NCI-H1417 (cell line): ENCODE results near the gene CADM4.
"Not testable (repeated sequence)": the region's sequence is repeated elsewhere in the genome, so short reads cannot be mapped to it uniquely, and the experiment has no call there.

Experiments used
- DNase-seq, 3 experiments: peaks; one replicate each; lab custom pipeline; 2025; lab: John Stamatoyannopoulos, UW

Gene CADM4, protein sequence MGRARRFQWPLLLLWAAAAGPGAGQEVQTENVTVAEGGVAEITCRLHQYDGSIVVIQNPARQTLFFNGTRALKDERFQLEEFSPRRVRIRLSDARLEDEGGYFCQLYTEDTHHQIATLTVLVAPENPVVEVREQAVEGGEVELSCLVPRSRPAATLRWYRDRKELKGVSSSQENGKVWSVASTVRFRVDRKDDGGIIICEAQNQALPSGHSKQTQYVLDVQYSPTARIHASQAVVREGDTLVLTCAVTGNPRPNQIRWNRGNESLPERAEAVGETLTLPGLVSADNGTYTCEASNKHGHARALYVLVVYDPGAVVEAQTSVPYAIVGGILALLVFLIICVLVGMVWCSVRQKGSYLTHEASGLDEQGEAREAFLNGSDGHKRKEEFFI

DNA sequence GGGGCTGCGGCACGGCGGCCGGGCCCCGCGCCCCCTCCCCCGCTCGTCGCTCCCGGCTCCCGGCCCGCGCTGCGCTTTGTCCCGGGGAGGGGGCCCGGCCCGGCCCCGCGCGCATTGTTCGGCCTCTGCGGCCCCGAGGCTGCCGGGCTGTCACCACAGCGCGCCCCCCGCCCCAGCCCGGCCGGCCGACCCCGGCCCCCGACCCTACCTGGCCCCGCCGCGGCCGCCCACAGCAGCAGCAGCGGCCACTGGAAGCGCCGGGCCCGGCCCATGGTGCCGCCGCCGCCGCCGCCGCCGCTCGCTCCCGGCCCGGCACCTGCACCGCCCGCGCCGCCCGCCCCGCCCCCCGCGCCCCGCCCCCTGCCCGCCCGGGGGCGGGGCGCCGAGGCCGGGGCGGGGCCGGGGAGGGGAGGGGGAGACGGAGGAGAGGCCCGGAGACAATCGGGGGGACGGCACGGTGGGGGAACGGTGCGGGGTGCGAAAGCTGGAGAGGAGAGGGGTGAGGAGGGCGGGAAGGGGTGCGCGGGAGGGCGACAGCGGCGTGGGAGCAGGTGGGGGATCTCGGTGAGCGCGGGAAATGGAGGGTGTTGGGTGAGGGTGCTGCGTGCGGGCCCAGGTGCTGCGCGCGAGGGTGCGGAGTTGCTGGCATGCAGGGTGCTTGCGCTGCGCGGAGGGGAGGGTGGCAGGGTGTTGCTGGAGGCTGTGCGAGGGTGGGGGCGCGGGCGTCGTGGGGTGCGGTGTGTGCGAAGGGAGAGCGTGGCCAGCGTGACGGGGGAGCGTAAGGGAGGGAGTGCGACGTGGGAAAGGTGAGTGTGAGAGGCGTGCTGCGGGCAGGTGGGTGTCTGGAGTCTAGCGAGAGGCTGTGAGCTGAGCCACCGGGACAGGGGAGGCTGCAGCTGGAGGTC is at the start of gene CADM4:
Gene CADM4, minus strand, starts transcription at position 332 of the 905 bp plus-strand sequence. Its CDS starts 60 bp downstream, at position 272.
- DNase-seq: peak; percentile 34 to 71 (median 66)

DNA sequence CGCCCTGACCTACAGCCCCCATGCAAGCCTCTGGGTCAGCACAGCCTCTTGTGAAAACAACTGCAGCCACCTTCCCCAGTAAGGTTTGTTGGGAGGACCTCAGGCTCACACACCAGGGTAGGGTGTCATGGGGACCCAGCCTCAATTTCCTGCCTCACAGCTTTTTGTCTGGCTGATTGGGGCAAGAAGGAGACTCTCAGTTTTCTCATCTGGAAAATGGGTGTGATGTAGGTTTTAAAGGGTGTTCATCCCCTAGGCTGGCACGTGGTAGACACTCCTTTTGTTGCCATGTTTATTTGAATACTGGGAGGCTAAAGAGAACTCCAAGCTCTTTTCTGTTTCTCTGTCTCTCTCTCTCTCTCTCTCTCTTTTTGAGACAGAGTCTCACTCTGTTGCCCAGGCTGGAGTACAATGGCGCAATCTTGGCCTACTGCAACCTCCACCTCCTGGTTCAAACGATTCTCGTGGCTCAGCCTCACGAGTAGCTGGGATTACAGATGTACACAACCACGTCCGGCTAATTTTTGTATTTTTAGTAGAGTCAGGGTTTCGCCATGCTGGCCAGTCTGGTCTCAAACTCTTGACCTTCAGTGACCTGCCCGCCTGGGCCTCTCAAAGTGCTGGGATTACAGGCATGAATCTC is 48.5 kb upstream of the CADM4 start:
- DNase-seq: no peak

DNA sequence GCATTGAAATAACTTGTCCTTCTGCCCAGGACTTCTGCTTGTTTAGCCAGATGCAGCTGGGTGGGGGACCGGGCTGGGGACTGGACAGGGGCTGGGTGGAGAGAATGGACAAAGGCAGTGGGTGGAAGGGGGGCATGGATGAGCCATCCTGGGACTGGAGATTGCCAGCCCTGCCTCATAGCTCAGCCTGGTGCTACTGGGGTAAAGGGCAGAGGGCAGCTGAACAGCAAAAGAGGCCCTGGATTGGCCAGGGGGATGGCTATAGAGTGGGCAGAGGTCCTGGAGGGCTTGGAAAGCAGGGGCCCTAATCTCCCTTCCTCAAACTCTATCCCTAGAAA is 48.0 kb upstream of the CADM4 start:
- no peak for DNase-seq

DNA sequence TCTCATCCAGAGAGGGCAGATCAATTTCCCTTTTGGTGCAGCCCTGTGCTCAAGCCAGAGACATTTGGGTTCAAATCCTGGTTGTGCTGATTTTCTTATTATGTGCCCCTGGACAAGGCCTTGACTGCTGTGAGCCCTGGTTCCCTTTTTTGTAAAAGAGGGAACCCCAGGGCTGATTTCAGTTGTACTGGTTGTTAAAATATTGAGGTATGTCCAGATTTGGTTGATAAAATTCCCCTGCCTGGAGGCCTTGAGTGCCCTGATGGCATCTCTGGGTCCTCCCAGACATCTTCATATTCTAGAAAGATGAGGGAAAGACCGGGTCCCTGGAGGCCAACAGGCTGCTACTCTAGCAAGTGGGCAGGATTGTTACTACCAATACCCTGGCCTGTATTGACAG is 44.7 kb upstream of the CADM4 start:
- no peak for DNase-seq

DNA sequence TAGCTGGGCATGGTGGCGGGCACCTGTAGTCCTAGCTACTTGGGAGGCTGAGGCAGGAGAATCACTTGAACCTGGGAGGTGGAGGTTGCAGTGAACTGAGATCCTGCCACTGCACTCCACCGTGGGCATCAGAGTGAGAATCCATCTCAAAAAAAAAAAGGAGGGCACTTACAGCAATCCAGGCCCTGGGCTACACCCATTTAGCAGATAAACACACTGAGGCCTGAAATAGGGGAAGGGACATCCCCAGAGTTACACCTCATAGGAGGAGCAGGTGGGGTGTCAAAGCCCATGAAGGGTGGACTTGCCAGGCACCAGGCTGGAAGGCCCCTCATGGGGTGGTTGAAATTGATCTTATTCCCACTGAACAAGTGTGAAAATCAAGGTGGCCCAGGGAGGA is 44.3 kb upstream of the CADM4 start:
- DNase-seq: no peak

DNA sequence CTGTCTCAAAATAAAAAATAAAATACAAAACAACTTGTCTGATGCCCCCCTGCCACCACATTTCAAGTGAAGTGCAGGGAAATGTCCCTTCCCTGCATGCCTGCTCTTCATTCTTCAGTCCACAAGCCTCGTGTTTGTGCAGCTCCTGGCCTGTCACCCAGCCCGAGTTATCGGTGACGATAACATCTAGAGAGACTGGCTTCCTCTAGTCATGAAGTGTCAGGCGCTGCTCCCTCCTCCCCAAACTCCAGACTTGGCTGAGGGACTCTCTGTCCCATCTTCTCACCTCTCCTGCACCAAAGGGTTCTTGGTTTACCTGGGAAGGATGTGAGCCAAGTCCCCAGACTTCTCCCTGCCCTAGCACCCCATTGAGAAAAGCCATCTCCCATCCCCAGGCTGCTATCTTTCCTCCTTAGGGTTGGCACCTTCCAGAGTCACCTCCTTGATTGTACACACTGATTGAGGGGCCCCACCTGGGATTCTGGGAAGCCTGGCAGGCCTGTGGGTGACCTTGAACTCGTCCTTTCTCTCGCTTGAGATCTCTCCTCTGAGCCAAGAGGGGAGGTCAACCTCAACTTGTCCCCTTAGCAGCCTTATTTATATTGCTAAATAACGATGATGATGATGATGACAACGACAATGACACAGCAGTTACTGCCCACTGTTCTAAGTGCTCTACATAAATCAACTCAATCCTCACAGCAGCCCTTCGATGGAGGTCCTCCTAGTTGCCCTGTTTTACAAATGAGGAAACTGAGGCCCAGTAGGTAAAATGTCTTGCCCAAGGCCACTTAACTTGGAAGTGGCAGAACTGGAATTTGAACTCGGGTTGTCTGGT is 43.4 kb upstream of the CADM4 start:
- DNase-seq: no peak

DNA sequence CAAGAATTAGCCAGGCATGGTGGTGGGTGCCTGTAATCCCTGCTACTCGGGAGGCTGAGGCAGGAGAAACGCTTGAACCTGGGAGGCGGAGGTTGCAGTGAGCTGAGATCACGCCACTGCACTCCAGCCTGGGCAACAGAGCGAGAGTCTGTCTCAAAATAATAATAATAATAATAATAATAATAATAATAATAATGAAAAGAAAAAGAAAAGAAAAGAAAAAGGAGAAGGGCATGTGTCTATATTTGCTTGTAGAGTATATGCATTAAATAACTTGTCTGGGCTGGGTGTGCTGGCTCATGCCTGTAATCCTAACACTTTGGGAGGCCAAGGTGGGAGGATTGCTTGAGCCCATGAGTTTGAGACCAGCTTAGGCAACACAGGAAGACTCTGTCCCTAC is 42.6 kb upstream of the CADM4 start:
- DNase-seq: not testable (repeated sequence)

DNA sequence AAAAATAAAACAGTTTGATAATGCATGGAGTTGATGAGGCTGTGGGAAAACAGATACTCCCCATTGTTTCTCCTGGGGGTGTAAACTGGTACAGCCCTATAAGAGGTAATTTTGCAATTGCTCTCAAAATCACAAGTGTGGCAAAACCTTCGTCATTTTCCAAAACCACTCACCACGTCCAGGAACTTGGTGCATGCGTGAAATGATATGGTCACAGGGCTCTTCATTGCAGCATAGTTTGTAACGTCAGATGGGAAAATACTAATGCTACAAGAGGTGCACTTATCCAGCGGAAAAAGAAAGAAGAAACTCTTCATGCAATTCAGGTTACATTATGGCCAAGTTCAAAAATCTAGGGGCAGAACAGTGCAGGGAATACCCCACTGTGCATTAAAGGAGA is 42.2 kb upstream of the CADM4 start:
- no peak for DNase-seq

DNA sequence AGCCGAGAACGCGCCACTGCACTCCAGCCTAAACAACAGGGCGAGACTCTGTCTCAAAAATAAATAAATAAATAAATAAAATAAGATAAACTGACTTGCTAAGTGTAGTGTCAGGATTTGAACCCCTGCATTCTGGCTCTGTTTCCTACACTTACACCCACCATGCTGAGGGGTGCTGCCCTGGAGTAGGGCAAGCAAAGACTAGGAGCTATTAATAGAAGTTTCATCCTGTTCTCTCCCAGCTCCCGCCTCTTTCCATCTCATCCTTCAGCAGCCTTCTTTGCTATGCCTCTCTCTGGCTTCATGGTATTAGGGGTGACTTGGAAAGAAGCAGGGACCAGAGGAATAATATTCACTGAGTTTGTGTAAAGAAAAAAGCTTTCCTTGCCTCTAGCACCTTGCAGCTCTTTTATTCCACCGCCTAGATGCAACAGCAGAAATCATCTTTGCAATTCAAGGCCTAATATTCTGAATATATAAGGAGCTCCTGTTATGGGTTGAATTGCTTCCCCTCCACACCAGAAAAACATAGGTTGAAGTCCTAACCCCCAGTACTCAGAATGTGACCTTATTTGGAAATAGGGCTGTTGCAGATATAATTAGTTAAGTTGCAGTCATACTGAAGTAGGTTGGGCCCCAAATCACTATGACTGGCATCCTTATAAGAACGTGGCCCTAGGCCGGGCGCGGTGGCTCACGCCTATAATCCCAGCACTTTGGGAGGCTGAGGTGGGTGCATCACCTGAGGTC is 39.0 kb upstream of the CADM4 start:
- no peak for DNase-seq

DNA sequence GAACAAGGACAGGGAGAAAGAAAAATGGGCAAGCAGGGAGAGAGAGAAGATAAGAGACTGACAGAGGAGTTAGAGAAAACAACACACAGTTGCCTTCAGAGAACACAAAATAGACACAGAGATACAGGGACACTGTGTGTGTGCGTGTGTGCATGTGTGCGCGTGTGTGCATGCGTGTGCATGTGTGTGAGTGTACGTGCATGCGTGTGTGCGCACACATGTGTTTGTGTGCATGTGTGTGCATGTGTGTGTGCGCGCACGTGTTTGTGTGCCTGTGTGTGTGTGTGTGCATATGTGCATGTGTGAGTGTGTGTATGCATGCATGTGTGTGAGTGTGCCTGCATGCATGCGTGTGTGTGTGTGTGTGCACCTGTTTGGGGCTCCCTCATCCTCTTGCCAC is 36.3 kb upstream of the CADM4 start:
- no peak for DNase-seq

DNA sequence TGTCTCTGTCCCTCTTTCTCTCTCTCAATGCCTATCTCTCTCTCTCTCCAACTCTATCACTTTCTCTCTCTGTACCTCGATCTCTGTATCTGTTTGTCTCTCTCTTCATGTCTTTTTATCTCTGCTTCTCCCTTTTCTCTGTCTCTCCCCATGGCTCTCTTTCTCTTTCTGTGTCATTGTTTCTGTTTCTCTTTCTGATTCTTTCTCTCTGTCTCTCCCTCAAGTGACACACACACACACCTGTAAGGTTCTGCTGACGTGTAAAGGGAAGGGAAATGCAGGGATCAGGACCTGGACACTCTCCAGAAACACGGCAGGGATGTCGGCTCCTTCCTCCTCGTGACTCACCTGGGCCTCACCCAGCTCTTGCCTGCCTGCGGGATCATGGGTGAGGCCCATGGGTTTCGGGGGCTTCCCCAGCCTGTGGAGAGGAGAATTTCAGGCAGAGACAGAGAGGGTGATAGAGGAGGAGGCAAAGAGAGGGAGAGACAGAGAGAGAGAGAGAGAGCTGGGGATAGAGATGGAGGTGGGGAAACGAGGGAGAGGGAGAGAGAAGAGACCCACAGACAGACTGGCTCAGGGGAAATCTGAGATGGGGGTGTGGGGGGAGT is 35.7 kb upstream of the CADM4 start:
- peak in 1 of 3 experiments; percentile 1 for DNase-seq

DNA sequence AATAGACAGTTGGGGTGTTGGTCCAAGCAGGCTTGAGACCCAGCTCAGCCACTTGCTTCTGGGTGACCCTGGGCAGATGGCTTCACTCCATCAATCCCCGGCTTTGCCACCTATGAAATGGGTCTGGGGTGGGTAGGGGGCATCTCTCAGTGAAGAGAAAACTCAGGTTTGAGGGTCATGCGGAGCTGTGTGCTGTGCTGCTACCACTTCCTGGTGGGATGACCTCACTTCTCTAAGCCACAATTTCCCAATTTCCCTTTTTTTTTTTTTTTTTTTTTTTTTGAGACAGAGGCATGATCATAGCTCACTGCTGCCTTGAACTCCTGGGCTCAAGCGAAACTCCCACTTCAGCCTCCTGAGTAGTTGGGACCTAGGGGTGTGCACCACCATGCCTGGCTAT is 34.9 kb upstream of the CADM4 start:
- no peak for DNase-seq

DNA sequence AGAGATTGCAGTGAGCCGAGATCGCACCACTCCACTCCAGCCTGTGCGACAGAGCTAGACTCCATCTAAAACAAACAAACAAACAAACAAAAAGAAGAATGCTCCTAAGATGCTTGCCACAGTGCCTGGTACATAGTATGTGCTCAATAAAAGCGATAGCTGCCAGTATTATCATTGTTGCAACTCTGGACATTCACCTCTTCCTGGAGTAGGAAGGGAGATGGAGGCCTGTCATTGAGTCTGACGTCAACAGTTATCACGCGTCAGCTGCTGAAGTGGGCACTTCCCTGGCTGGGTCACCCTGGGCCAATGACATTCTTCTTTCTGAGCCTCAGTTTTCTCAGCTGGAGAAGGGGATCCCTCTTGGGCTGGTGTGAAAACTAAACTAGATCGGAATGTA is 34.5 kb upstream of the CADM4 start:
- DNase-seq: no peak

DNA sequence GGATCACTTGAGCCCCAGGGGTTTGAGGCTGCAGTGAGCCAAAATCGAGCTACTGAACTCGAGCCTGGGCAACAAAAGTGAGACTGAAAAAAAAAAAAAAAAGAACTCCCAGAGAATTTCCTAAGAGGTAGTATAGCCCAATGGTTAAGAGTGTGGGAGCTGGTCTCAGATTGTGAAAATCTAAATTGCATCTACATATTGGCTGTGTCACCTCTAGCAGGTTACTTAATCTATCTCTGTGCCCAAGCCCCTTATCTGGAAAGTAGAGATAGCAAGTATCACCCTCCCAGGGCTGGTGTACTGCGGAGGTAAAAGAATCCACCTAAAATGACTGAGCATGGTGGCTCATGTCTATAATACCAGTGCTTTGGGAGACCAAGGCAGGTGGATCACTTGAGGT is 34.0 kb upstream of the CADM4 start:
- no peak for DNase-seq

DNA sequence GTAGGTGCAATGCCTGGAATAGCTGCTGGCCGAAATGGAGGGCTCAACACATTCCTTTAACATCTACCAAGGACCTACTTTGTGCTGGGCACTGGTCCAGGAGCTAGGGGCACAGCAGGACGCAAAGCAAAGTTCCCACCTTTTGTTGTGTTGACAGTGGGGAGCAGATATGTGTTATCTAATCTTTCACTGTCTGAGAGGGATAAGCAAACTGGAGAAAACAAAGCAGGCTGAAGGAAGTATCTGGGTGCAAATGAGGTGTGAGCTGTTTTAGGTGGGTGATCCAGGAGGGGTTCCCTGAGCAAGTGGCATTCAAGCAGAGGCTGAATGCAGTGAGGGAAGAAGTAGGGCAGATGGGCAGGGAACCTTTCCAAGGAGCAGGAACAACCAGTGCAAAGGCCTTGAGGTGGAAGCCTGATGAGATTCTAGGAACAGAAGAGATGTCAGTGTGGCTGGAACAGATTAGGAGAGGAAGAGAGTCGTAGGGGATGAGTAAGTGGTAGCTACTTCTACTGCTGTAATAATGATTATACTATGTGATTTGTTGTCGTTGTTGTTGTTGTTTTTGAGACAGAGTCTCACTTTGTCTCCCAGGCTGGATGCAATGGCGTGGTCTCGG is 32.5 kb upstream of the CADM4 start:
- no peak for DNase-seq

DNA sequence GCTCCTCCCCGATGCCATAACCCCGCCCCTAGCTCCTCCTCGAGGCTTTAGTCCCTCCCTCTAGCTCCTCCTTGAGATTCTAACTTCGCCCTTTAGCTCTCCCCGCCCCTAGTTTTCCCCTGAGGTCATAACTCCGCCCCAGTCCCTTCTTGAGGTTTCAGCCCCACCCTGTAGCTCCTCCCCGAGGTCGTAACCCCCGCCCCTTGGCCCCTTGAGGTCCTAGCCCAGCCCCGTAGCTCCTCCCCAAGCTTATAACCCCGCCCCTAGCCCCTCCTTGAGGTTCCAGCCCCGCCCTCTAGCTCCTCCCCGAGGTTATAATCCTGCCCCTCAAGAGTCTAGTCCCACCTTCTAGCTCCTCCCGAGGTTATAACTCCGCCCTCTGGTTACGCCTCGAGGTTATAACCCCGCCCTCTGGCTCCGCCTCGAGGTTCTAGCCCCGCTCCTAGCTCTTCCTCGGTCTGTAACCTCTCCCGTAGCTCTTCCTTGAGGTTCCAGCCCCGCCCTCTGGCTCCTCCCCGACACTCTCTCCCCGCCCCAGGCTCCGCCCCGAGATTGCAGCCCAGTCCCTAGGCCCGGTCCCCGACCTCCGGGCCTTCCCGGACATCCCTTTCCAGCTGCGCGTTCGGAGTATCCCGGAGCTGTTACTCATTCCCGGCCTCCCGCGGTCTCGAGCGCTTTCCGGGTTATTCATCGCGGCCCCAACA is 28.9 kb upstream of the CADM4 start:
- DNase-seq: peak; percentile 99 to 100 (median 100)

DNA sequence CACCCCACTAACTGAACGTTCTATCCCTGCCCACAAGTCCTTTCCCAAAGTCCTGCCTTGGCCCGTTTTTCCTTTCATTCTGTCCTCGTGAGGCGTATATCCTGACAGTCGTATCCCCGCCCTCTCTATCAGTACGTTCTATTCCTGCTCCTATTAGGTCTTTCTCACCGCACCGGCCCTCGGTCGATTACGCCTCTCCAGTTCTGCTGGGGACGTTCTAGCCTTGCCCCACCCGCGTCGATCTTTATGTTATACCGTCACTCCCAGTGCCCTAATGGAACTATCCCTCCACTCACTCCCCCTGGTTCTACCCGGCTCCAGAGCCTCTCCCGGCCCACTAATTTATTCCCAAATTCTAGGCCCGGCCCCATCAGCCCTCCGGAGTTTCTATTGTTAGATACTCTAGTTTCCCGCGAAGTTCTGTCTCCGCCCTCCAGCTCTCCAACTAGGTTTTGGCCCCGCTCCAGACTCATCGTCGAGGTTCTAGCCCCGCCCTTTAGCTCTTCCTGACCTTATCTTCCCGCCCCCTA is 28.3 kb upstream of the CADM4 start:
- DNase-seq: no peak

DNA sequence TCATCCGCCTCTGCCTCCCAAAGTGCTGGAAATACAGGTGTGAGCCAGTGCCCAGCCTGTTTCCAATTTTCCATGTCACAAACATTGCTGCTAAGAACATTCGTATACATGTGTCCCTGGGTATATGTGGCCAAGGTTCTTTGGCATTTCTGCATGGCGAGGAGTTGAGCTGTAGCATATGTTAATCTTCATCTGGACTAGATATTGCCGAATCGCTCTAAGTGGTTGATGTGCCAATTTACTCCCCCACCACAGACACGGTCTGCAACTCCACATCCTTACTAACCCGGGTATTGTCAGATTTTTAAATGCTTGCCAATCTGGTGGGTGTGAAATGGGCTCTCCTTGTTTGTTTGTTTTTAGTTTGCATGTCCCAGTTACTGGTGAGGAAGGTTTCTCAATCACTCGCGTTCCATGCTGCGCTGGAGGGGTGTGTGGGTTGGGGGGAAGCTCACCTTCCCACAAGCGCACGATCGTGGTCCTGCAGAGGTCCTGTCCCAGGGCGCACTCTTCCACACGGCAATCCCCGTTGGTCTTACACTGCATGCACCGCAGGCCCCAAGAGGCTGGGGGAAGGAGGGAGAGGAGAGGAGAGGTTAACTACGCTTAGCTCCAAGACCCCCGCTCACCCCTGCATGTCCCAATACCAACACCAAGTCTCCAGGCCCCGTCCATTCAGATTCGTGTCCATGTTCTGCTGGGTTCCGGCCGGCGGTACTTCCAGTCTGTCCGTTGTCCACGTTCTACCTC is 27.7 kb upstream of the CADM4 start:
- DNase-seq: peak in 1 of 3 experiments; percentile 45

DNA sequence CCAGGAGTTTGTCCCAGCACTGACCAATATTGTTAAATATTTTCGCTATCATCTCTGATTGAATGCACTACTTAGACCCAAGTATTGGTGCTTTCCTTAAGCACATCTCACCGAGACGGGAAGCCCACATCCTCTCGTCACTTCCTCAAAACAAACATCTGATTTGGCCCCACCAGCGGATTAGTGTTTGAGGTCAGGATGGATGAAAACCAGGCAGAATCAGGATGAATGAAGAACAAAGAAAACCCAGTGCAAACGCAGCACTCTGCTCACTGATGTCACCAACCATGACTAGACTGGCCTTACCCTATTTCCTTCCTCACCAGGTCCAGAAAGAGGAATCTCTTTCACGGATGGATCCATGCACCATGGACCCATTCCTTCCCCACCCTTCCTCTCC is 24.4 kb upstream of the CADM4 start:
- no peak for DNase-seq
